ENCODE results near the gene DHFR2.
"Not testable (repeated sequence)": the region's sequence is repeated elsewhere in the genome, so short reads cannot be mapped to it uniquely, and the experiment has no call there.

The DHFR2 gene

GRCh38 chr3:94065122-94065521 is 2.4 kb upstream of the DHFR2 start:
- no peak for DNase-seq

- no peak for DNase-seq
Observed at GRCh38 chr3:94064243-94064860, 1.6 kb upstream of the DHFR2 start.

- DNase-seq: no peak
Observed at GRCh38 chr3:94063496-94064119, 892 bp upstream of the DHFR2 start.

- DNase-seq: no peak
Observed at GRCh38 chr3:94061297-94061696, 1.4 kb downstream of the DHFR2 start.

GRCh38 chr3:94050546-94050945 is 12.2 kb downstream of the DHFR2 start:
- no peak for DNase-seq

- no peak for DNase-seq
Observed at GRCh38 chr3:94049267-94049666, 13.4 kb downstream of the DHFR2 start.

GRCh38 chr3:94046533-94046932 is 16.2 kb downstream of the DHFR2 start:
- no peak for DNase-seq

- not testable (repeated sequence) for DNase-seq
Observed at GRCh38 chr3:94044100-94044936, 18.4 kb downstream of the DHFR2 start.

- DNase-seq: no peak
Observed at GRCh38 chr3:94043285-94043684, 19.4 kb downstream of the DHFR2 start.

- DNase-seq: no peak
Observed at GRCh38 chr3:94036909-94037507, 25.7 kb downstream of the DHFR2 start.

GRCh38 chr3:94028093-94028837 is 34.5 kb downstream of the DHFR2 start, which contains the start of gene STX19:
Gene STX19 (minus strand): TSS chr3:94028597. CDS start chr3:94015269, 13,328 bp downstream.
- peak; percentile 69 for DNase-seq

GRCh38 chr3:94026623-94027022 is 36.1 kb downstream of the DHFR2 start:
- no peak for DNase-seq

- DNase-seq: no peak
Observed at GRCh38 chr3:94024385-94024784, 38.3 kb downstream of the DHFR2 start.

- no peak for DNase-seq
Observed at GRCh38 chr3:94020293-94020692, 42.4 kb downstream of the DHFR2 start.

GRCh38 chr3:94019659-94020058 is 43.1 kb downstream of the DHFR2 start:
- DNase-seq: no peak

GRCh38 chr3:94015025-94015424 is 47.7 kb downstream of the DHFR2 start:
- no peak for DNase-seq

- no peak for DNase-seq
Observed at GRCh38 chr3:94012185-94012584, 50.5 kb downstream of the DHFR2 start.

GRCh38 chr3:94011233-94011711 is 51.4 kb downstream of the DHFR2 start:
- DNase-seq: no peak

- DNase-seq: no peak
Observed at GRCh38 chr3:94009608-94010007, 53.1 kb downstream of the DHFR2 start.

- DNase-seq: no peak
Observed at GRCh38 chr3:94008253-94008652, 54.5 kb downstream of the DHFR2 start.
